K562 (cell line): Measurements from ENCODE around the gene SLC6A8. TPM values are rescaled to one million over a fixed set of nuclear protein-coding genes. Genes with fewer than 3 reads are reported as not detected.

ENCODE experiments used
- CREM ChIP-seq: IDR thresholded peaks from 2 replicates; pipeline ENCODE4 v1.6.1; 2014; ENCODE audit warnings: antibody characterized with exemption, low read depth
- CSDE1 ChIP-seq, 2 experiments: fragments of 450-650 bp; IDR thresholded peaks; 2 replicates each; pipeline ENCODE4 v1.6.1; 2016; ENCODE audit warnings: mild to moderate bottlenecking in 1 of 2
- DPF2 ChIP-seq: fragments of 450-650 bp; IDR thresholded peaks from 2 replicates; pipeline ENCODE4 v1.6.1; 2016
- EGR1 ChIP-seq: fragments of 450-650 bp; conservative IDR thresholded peaks from 2 replicates; pipeline ENCODE4 v1.6.1; 2017; ENCODE audit warnings: mild to moderate bottlenecking
- KDM5B ChIP-seq: fragments of 200-600 bp; sonication (generic); IDR thresholded peaks from 2 replicates; pipeline ENCODE4 v1.6.1; 2012; ENCODE audit warnings: low read depth, mild to moderate bottlenecking, moderate library complexity, low read length, control low read depth, inconsistent platforms; ENCODE audit not compliant: insufficient replicate concordance
- MAZ ChIP-seq, 2 experiments: fragments of 450-650 bp in 1 of 2; sonication (generic) in 1 of 2; formaldehyde crosslinking; IDR thresholded peaks in 1 of 2; conservative IDR thresholded peaks in 1 of 2; 2 replicates each; pipeline versions ENCODE4 v1.4.0 to v1.5.0; 2020; ENCODE audit warnings: mild to moderate bottlenecking in 1 of 2, missing genetic modification reagents in 1 of 2
- MYNN ChIP-seq, 2 experiments: sonication (generic); formaldehyde crosslinking in 1 of 2; IDR thresholded peaks; 2 replicates each; pipeline versions ENCODE4 v1.5.0 to v1.6.1; 2016 to 2020; ENCODE audit warnings: antibody characterized with exemption in 1 of 2, missing genetic modification reagents in 1 of 2
- RBFOX2 ChIP-seq: fragments of 200-400 bp; formaldehyde crosslinking; IDR thresholded peaks from 2 replicates; pipeline ENCODE4 v1.6.1; 2017; ENCODE audit warnings: low read depth, mild to moderate bottlenecking, low read length, moderate library complexity
- RHOXF2B ChIP-seq: fragments of 250-450 bp; sonication (Bioruptor Pico); conservative IDR thresholded peaks from 2 replicates; pipeline ENCODE4 v1.5.1; 2021
- ZNF766 ChIP-seq: fragments of 200-800 bp; sonication (Bioruptor generic); conservative IDR thresholded peaks from 2 replicates; pipeline ENCODE4 v1.6.1; 2016; ENCODE audit warnings: missing genetic modification characterization, missing compliant biosample characterization
- polyA plus RNA-seq, 8 experiments: library from polyadenylated mRNA; depleted of rRNA in 4 of 8; stranded (reverse) in 5 of 8; unstranded in 3 of 8; fragments of >200 nt; fragmentation: Nextera tagmentation in 2 of 8; fragmentation: Illumina TruSeq in 1 of 8; extraction: Ambion mirVana in 2 of 8; extraction: Trizol in 1 of 8; gene quantifications; 2 replicates each; pipeline versions ENCODE4 v1.2.1 to v1.2.3, GENCODE V29; 2011 to 2014; ENCODE audit warnings: inconsistent platforms in 1 of 8, missing spikeins in 1 of 8
- total RNA-seq, 7 experiments: library from RNA; depleted of rRNA in 6 of 7; stranded (reverse); fragments of >200 nt in 6 of 7; fragmentation: Illumina TruSeq in 2 of 7; extraction: Trizol in 2 of 7; gene quantifications; 2 replicates each; pipeline versions ENCODE4 v1.2.1 to v1.2.3, GENCODE V29; 2011 to 2021; ENCODE audit warnings: low replicate concordance in 1 of 7
- TF ChIP-seq, protein P1 (sequence below), 2 experiments: fragments of 450-650 bp in 1 of 2; sonication (generic) in 1 of 2; formaldehyde crosslinking in 1 of 2; IDR thresholded peaks; 2 replicates each; pipeline versions ENCODE4 v1.7.1 to v1.9.0; 2016 to 2022; ENCODE audit warnings: inconsistent platforms in 1 of 2, mild to moderate bottlenecking in 1 of 2, missing genetic modification reagents in 1 of 2

Gene SLC6A8
- total and polyA plus RNA-seq, 9 of the 15 experiments (the other 6 are each of a cell fraction or from before 2014, with no cell fraction given): 0.68 to 144 (median 34.3) TPM

DNA sequence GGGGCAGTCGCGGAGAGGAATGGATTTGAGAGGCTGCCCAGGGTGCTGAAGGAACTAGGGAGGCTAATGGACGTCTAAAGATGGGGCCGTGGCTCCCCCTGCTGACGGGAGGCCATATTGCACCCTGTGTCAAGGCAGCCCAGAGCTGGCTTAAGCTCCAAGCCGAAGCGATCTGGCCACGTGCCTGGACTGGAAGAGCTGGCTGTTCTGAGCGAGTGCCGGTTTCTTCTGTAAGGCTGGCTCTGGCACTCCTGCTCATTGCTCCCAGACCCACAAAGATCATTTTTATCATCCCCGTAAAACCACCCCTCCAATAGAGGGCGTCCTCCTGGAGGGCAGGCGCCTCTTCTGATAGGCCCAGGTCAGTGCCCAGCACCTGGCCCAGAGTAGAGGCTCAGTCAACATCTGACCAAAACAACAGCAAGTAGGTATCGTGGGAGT, 19.8 kb upstream of the SLC6A8 start (continued):
- TF ChIP-seq, protein P1, sequence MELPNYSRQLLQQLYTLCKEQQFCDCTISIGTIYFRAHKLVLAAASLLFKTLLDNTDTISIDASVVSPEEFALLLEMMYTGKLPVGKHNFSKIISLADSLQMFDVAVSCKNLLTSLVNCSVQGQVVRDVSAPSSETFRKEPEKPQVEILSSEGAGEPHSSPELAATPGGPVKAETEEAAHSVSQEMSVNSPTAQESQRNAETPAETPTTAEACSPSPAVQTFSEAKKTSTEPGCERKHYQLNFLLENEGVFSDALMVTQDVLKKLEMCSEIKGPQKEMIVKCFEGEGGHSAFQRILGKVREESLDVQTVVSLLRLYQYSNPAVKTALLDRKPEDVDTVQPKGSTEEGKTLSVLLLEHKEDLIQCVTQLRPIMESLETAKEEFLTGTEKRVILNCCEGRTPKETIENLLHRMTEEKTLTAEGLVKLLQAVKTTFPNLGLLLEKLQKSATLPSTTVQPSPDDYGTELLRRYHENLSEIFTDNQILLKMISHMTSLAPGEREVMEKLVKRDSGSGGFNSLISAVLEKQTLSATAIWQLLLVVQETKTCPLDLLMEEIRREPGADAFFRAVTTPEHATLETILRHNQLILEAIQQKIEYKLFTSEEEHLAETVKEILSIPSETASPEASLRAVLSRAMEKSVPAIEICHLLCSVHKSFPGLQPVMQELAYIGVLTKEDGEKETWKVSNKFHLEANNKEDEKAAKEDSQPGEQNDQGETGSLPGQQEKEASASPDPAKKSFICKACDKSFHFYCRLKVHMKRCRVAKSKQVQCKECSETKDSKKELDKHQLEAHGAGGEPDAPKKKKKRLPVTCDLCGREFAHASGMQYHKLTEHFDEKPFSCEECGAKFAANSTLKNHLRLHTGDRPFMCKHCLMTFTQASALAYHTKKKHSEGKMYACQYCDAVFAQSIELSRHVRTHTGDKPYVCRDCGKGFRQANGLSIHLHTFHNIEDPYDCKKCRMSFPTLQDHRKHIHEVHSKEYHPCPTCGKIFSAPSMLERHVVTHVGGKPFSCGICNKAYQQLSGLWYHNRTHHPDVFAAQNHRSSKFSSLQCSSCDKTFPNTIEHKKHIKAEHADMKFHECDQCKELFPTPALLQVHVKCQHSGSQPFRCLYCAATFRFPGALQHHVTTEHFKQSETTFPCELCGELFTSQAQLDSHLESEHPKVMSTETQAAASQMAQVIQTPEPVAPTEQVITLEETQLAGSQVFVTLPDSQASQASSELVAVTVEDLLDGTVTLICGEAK (IDR thresholded peaks at IDR 0.05): no peak
- TF ChIP-seq, protein P1 (CRISPR knock-in tag; IDR thresholded peaks at IDR 0.05): no peak
- TF ChIP-seq DPF2: no peak
- no peak for TF ChIP-seq KDM5B
- TF ChIP-seq RBFOX2: 0 out of 2 replicates have a peak, but pooled peaks have one; percentile 30
- TF ChIP-seq EGR1: no peak
- no peak for TF ChIP-seq CSDE1 (IDR thresholded peaks at IDR 0.05)
- no peak for TF ChIP-seq RHOXF2B (CRISPR knock-in tag)
- TF ChIP-seq MYNN (IDR thresholded peaks at IDR 0.05): no peak
- TF ChIP-seq MYNN (CRISPR knock-in tag; IDR thresholded peaks at IDR 0.05): no peak
- TF ChIP-seq ZNF766: no peak
- TF ChIP-seq MAZ (CRISPR knock-in tag; conservative IDR thresholded peaks at IDR 0.05 in 1 of 2, IDR thresholded peaks at IDR 0.05 in 1 of 2): peak in 1 of 2 experiments; percentile 54; a peak in 2 of 4 replicates
- 0 out of 2 replicates have a peak, but pooled peaks have one; percentile 31 for TF ChIP-seq CREM
